ENCODE results near the gene SH3BP4.

The SH3BP4 gene

GRCh38 chr2:234949762-234950434, 1.9 kb upstream of the SH3BP4 start:
- no peak for DNase-seq

- no peak for DNase-seq
Observed at GRCh38 chr2:234950435-234950729, 1.4 kb upstream of the SH3BP4 start.

GRCh38 chr2:234950730-234951663, 820 bp upstream of the SH3BP4 start:
- no peak for DNase-seq

GRCh38 chr2:234952270-234953115, 676 bp downstream of the SH3BP4 start:
- no peak for DNase-seq

- no peak for DNase-seq
Observed at GRCh38 chr2:234953116-234954031, 1.6 kb downstream of the SH3BP4 start.

GRCh38 chr2:234954551-234954992, 2.8 kb downstream of the SH3BP4 start:
- no peak for DNase-seq

GRCh38 chr2:234955091-234955591, 3.3 kb downstream of the SH3BP4 start:
- no peak for DNase-seq

- DNase-seq: no peak
Observed at GRCh38 chr2:234955971-234956509, 4.2 kb downstream of the SH3BP4 start.

GRCh38 chr2:234957834-234958135, 6.0 kb downstream of the SH3BP4 start:
- no peak for DNase-seq

- DNase-seq: no peak
Observed at GRCh38 chr2:234958311-234958710, 6.5 kb downstream of the SH3BP4 start.

GRCh38 chr2:234958746-234959395, 7.1 kb downstream of the SH3BP4 start:
- no peak for DNase-seq

GRCh38 chr2:234960175-234961088, 8.6 kb downstream of the SH3BP4 start:
- no peak for DNase-seq

- no peak for DNase-seq
Observed at GRCh38 chr2:234961784-234962183, 10.0 kb downstream of the SH3BP4 start.

GRCh38 chr2:234963773-234964615, 12.2 kb downstream of the SH3BP4 start:
- DNase-seq: no peak

GRCh38 chr2:234964631-234965461, 13.0 kb downstream of the SH3BP4 start:
- no peak for DNase-seq

GRCh38 chr2:234966340-234966739, 14.5 kb downstream of the SH3BP4 start:
- no peak for DNase-seq

GRCh38 chr2:234967201-234967869, 15.5 kb downstream of the SH3BP4 start:
- no peak for DNase-seq

GRCh38 chr2:234967870-234968208, 16.0 kb downstream of the SH3BP4 start:
- DNase-seq: no peak

Data from NCI-H1092 (cell line).